ENCODE results near the gene NACC2. TPM values are rescaled to one million over a fixed set of nuclear protein-coding genes. Genes with fewer than 3 reads are reported as not detected.

The NACC2 gene
- total RNA-seq, 1 donor from 2014 or later: 34.0 TPM

- Mint-ChIP-seq H3K9me3 (ENCODE audit: unreplicated experiment) (no peaks in the 10 kb centered on the region), H3K4me1 (ENCODE audit: low read depth, unreplicated experiment) (peaks cover 4% of the 10 kb centered on the region), H3K36me3 (ENCODE audit: low read depth, unreplicated experiment) (peaks cover 15% of the 10 kb centered on the region), H3K4me3 (ENCODE audit: unreplicated experiment) (no peak overlapping the region), H3K27ac (ENCODE audit: unreplicated experiment) (no peak overlapping the region), H3K27me3 (ENCODE audit: low read depth, unreplicated experiment) (no peaks in the 10 kb centered on the region)
- Histone ChIP-seq H3K4me2 (ENCODE audit: low read length) (no peak overlapping the region), H3K27me3 (ENCODE audit: insufficient read depth, low read length) (no peaks in the 10 kb centered on the region), H3K4me1 (ENCODE audit: insufficient read depth, low read length) (no peaks in the 10 kb centered on the region), H2AFZ (ENCODE audit: low read depth, low read length) (no peak overlapping the region), H3K9ac (ENCODE audit: low read length) (no peak overlapping the region), H3K36me3 (ENCODE audit: insufficient read depth, low read length) (no peaks in the 10 kb centered on the region), H3K4me3 (ENCODE audit: insufficient read depth, low read depth, low read length) (no peak overlapping the region), H3K9me3 (ENCODE audit: insufficient read depth, low read depth, low read length) (peaks cover 7% of the 10 kb centered on the region), H3K27ac (ENCODE audit: low read depth, low read length) (no peak overlapping the region), H3K79me2 (ENCODE audit: insufficient read depth, low read length) (peaks cover 59% of the 10 kb centered on the region), H4K20me1 (ENCODE audit: insufficient read depth, low read length) (peaks cover 91% of the 10 kb centered on the region)
- FAIRE-seq: no peak
- no peak for DNase-seq (ENCODE audit: low read depth)
- TF ChIP-seq CTCF (IDR thresholded peaks at IDR 0.05; ENCODE audit: insufficient read depth, low read depth, low read length): no peak
- no peak for TF ChIP-seq EZH2 (IDR thresholded peaks at IDR 0.05; ENCODE audit: insufficient read depth, low read length)
These were observed 69.6 kb downstream of the NACC2 start for GRCh38 chr9:136025481-136025880.

DNA sequence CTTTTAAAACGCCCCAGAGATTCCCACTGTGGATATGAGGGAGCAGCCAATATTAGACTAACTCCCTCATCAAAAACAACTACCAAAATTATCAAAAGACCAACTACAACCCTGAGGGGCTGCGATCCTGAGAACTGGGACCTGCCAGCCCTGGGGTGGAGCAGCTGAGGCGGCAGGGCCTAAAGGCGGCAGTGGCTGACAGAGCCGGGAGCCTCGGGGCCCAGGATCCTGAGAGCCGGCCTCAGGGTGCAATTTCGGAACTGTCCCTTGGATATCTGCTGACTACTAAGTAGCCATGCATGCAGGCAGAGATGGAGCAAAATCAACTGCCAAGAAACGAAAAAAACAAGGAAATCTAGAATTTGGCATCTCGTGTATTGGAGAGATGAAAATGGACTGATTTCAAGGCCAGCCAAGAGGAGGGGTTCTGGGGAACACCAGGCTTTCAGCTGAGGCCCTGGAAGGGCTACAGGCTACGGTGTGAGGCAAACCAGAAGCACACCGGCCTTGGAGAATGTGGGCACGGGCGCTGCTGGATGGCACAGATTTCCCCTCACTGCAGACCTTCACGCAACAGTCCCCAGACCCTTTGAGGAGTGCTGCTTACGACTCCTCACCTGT lies 70.3 kb downstream of the NACC2 start:
- no peak overlapping the region for H3K27ac ChIP-seq (ENCODE audit: low read depth, low read length)
- no peak overlapping the region for H3K4me2 ChIP-seq (ENCODE audit: low read length)
- H3K36me3 ChIP-seq (ENCODE audit: insufficient read depth, low read length): no peaks in the 10 kb centered on the region
- TF ChIP-seq CTCF (IDR thresholded peaks at IDR 0.05; ENCODE audit: insufficient read depth, low read depth, low read length): no peak
- TF ChIP-seq EZH2 (IDR thresholded peaks at IDR 0.05; ENCODE audit: insufficient read depth, low read length): no peak
- H3K79me2 ChIP-seq (ENCODE audit: insufficient read depth, low read length): peaks cover 61% of the 10 kb centered on the region
- H2AFZ ChIP-seq (ENCODE audit: low read depth, low read length): no peak overlapping the region
- H3K27me3 Mint-ChIP-seq (ENCODE audit: low read depth, unreplicated experiment): no peaks in the 10 kb centered on the region
- no peak for DNase-seq (ENCODE audit: low read depth)
- H3K36me3 Mint-ChIP-seq (ENCODE audit: low read depth, unreplicated experiment): peaks cover 15% of the 10 kb centered on the region
- no peak overlapping the region for H3K4me3 Mint-ChIP-seq (ENCODE audit: unreplicated experiment)
- FAIRE-seq: no peak
- no peak overlapping the region for H3K4me3 ChIP-seq (ENCODE audit: insufficient read depth, low read depth, low read length)
- no peaks in the 10 kb centered on the region for H3K4me1 ChIP-seq (ENCODE audit: insufficient read depth, low read length)
- H3K4me1 Mint-ChIP-seq (ENCODE audit: low read depth, unreplicated experiment): peaks cover 6% of the 10 kb centered on the region
- H3K9ac ChIP-seq (ENCODE audit: low read length): no peak overlapping the region
- peaks cover 94% of the 10 kb centered on the region for H4K20me1 ChIP-seq (ENCODE audit: insufficient read depth, low read length)
- no peaks in the 10 kb centered on the region for H3K9me3 Mint-ChIP-seq (ENCODE audit: unreplicated experiment)
- peaks cover 7% of the 10 kb centered on the region for H3K9me3 ChIP-seq (ENCODE audit: insufficient read depth, low read depth, low read length)
- no peaks in the 10 kb centered on the region for H3K27me3 ChIP-seq (ENCODE audit: insufficient read depth, low read length)
- H3K27ac Mint-ChIP-seq (ENCODE audit: unreplicated experiment): no peak overlapping the region

- no peak overlapping the region for H3K4me3 ChIP-seq (ENCODE audit: insufficient read depth, low read depth, low read length)
- H3K9me3 Mint-ChIP-seq (ENCODE audit: unreplicated experiment): no peaks in the 10 kb centered on the region
- H2AFZ ChIP-seq (ENCODE audit: low read depth, low read length): no peak overlapping the region
- H3K9ac ChIP-seq (ENCODE audit: low read length): no peak overlapping the region
- DNase-seq (ENCODE audit: low read depth) (no peak), FAIRE-seq (no peak)
- no peak overlapping the region for H3K27ac Mint-ChIP-seq (ENCODE audit: unreplicated experiment)
- no peak for TF ChIP-seq CTCF (IDR thresholded peaks at IDR 0.05; ENCODE audit: insufficient read depth, low read depth, low read length)
- TF ChIP-seq EZH2 (IDR thresholded peaks at IDR 0.05; ENCODE audit: insufficient read depth, low read length): no peak
- no peaks in the 10 kb centered on the region for H3K27me3 Mint-ChIP-seq (ENCODE audit: low read depth, unreplicated experiment)
- no peak overlapping the region for H3K27ac ChIP-seq (ENCODE audit: low read depth, low read length)
- peaks cover 6% of the 10 kb centered on the region for H3K4me1 Mint-ChIP-seq (ENCODE audit: low read depth, unreplicated experiment)
- peaks cover 3% of the 10 kb centered on the region for H3K9me3 ChIP-seq (ENCODE audit: insufficient read depth, low read depth, low read length)
- H3K27me3 ChIP-seq (ENCODE audit: insufficient read depth, low read length): no peaks in the 10 kb centered on the region
- no peaks in the 10 kb centered on the region for H3K36me3 ChIP-seq (ENCODE audit: insufficient read depth, low read length)
- no peak overlapping the region for H3K4me2 ChIP-seq (ENCODE audit: low read length)
- peaks cover 60% of the 10 kb centered on the region for H3K79me2 ChIP-seq (ENCODE audit: insufficient read depth, low read length)
- peaks cover 15% of the 10 kb centered on the region for H3K36me3 Mint-ChIP-seq (ENCODE audit: low read depth, unreplicated experiment)
- peaks cover 94% of the 10 kb centered on the region for H4K20me1 ChIP-seq (ENCODE audit: insufficient read depth, low read length)
- no peak overlapping the region for H3K4me3 Mint-ChIP-seq (ENCODE audit: unreplicated experiment)
- no peaks in the 10 kb centered on the region for H3K4me1 ChIP-seq (ENCODE audit: insufficient read depth, low read length)
These were observed 70.8 kb downstream of the NACC2 start for GRCh38 chr9:136024286-136024685.

Data from astrocyte (in vitro differentiated cells and primary cell).